Breast epithelium (tissue), 4 donors: ENCODE data around the gene SCN10A. TPM values are rescaled to one million over a fixed set of nuclear protein-coding genes. Genes with fewer than 3 reads are reported as not detected.

Experiments
- DNase-seq, 2 donors: peaks; one replicate each; pipeline ENCODE4 v3.0.0-alpha.2; 2019; ENCODE audit warnings: low spot score in 2 of 2
- H3K27ac ChIP-seq, 2 donors: fragments of 200-600 bp; sonication (generic) in 1 of 2; one replicate each; pipeline ENCODE4 v1.5.1; 2016 to 2019; ENCODE audit warnings: mild to moderate bottlenecking in 1 of 2
- H3K27me3 ChIP-seq, 2 donors: fragments of 200-600 bp; sonication (generic) in 1 of 2; one replicate each; pipeline versions ENCODE4 v1.5.1 to v1.6.0; 2017 to 2019; ENCODE audit warnings: control low read depth in 1 of 2, mild to moderate bottlenecking in 1 of 2
- H3K36me3 ChIP-seq: fragments of 200-600 bp; one replicate; pipeline ENCODE4 v1.5.1; 2019
- H3K4me1 ChIP-seq, 2 donors: fragments of 200-600 bp; sonication (generic); one replicate each; pipeline ENCODE4 v1.5.1; 2016 to 2019; ENCODE audit warnings: control low read depth in 1 of 2
- H3K4me3 ChIP-seq, 3 donors: fragments of 200-600 bp; sonication (generic); 1 replicate in 2 of 3; 2 replicates in 1 of 3; pipeline ENCODE4 v1.5.1; 2016 to 2019; ENCODE audit warnings: mild to moderate bottlenecking in 3 of 3, moderate library complexity in 2 of 3
- H3K9me3 ChIP-seq, 2 donors: fragments of 200-600 bp; sonication (generic) in 1 of 2; one replicate each; pipeline ENCODE4 v1.5.1; 2016 to 2019; ENCODE audit warnings: control low read depth in 1 of 2
- POLR2A ChIP-seq: fragments of 450-650 bp; IDR thresholded peaks from one replicate; pipeline ENCODE4 v1.6.1; 2016; ENCODE audit warnings: antibody characterized with exemption, mild to moderate bottlenecking, moderate library complexity
- POLR2AphosphoS5 ChIP-seq, 3 donors: sonication (generic); formaldehyde crosslinking; IDR thresholded peaks; one replicate each; pipeline ENCODE4 v1.6.1; 2017; ENCODE audit warnings: antibody characterized with exemption in 3 of 3
- intact Hi-C: fragments of 100-400 bp; cut with DNase I; formaldehyde crosslinking; loops from one replicate; pipeline ENCODE4 v1.15.1; 2023; ENCODE audit warnings: low total_unique reads
- total RNA-seq, 3 donors: library from RNA; depleted of rRNA; stranded (reverse); fragments of >200 nt; gene quantifications; one replicate each; pipeline ENCODE4 v1.1.0, GENCODE V29; 2016
- TF ChIP-seq, protein P1 (sequence below), 3 donors: fragments of 450-650 bp; IDR thresholded peaks; one replicate each; pipeline ENCODE4 v1.5.1; 2016 to 2017; ENCODE audit warnings: antibody characterized with exemption in 3 of 3, mild to moderate bottlenecking in 3 of 3, moderate library complexity in 3 of 3

Gene SCN10A
- total RNA-seq, 3 donors from 2014 or later, result not detected

DNA sequence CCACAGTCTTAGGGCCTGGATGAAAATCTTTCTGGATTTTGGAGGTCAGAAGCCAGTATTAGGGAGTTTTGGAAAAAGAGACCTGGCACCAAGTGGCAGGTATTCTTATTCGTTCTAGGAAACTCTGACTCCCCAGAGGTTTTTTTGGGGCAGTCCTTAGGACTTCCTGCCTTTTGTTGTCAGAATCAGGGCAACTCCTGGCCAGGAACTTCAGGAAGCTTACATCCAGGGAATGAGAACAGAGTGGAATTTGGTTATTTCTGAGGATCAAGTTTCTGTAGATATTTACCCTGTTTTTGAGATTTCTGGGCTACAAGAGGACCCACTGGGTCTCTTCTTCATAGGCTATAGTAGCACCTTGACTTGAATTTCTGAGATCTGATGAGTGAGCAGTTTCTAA is 15.5 kb downstream of the SCN10A start:
- intact Hi-C loops, result loop anchor here (5.0 kb wide), 1 partner anchor 598 kb away; no protein-coding TSS in a partner anchor
- Histone ChIP-seq H3K9me3 (peaks cover 0 to under 1% of the 10 kb centered on the region in 2 donors), H3K36me3 (no peaks in the 10 kb centered on the region), H3K27ac (no peak overlapping the region), H3K4me3 (no peak overlapping the region), H3K27me3 (peaks cover 0 to 4% of the 10 kb centered on the region in 2 donors), H3K4me1 (no peaks in the 10 kb centered on the region)
- no peak for DNase-seq
- TF ChIP-seq POLR2AphosphoS5 (IDR thresholded peaks at IDR 0.05), result no peak
- TF ChIP-seq, protein P1, sequence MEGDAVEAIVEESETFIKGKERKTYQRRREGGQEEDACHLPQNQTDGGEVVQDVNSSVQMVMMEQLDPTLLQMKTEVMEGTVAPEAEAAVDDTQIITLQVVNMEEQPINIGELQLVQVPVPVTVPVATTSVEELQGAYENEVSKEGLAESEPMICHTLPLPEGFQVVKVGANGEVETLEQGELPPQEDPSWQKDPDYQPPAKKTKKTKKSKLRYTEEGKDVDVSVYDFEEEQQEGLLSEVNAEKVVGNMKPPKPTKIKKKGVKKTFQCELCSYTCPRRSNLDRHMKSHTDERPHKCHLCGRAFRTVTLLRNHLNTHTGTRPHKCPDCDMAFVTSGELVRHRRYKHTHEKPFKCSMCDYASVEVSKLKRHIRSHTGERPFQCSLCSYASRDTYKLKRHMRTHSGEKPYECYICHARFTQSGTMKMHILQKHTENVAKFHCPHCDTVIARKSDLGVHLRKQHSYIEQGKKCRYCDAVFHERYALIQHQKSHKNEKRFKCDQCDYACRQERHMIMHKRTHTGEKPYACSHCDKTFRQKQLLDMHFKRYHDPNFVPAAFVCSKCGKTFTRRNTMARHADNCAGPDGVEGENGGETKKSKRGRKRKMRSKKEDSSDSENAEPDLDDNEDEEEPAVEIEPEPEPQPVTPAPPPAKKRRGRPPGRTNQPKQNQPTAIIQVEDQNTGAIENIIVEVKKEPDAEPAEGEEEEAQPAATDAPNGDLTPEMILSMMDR (IDR thresholded peaks at IDR 0.05), result no peak
- no peak for TF ChIP-seq POLR2A

DNA sequence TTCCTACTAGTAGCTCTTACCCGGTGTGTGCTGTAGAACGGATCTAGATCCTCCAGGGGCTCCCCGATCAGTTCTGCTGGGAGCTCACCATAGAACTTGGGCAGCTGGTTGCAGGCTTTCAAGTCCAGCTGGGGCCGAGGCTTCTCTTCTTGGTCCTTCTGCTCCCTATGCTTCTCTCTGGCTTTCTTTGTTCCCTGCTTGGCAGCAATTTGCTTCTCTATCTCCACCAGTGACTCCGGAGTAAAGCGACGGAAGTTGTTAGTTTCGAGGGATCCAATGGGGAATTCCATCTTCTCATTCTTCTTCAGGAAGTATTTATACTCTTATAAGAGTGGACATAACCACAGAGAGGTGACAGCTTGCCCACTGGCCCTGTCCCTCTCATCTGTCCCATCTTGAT is 22.3 kb downstream of the SCN10A start:
- intact Hi-C loops, result no loop called here
- H3K4me1 ChIP-seq, result no peaks in the 10 kb centered on the region
- no peak for DNase-seq
- H3K4me3 ChIP-seq, result no peak overlapping the region
- peaks cover 0 to 4% of the 10 kb centered on the region in 2 donors for H3K27me3 ChIP-seq
- no peaks in the 10 kb centered on the region for H3K9me3 ChIP-seq
- H3K27ac ChIP-seq, result no peak overlapping the region
- TF ChIP-seq POLR2A (no peak), POLR2AphosphoS5 (IDR thresholded peaks at IDR 0.05) (no peak)
- TF ChIP-seq, protein P1 (IDR thresholded peaks at IDR 0.05), result no peak
- H3K36me3 ChIP-seq, result no peaks in the 10 kb centered on the region

DNA sequence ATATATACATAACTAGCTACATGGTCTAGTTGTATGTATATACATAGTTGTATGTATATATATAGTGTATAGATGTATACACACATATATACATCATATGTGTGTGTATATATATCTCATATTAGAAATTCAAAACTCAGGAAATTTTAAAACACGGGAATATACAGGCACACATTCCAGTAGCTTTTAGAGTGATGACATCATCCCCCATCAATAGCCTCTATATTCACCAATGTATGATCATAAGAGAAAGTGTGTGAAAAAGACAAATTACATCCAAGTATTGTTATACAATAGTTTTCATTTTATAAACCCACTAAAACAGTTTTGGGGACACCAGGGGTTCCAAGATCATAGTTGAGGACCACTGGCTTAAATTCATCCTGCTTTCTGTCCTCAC is 23.0 kb downstream of the SCN10A start:
- Histone ChIP-seq H3K4me3 (no peak overlapping the region), H3K27ac (no peak overlapping the region), H3K9me3 (no peaks in the 10 kb centered on the region), H3K36me3 (no peaks in the 10 kb centered on the region), H3K27me3 (peaks cover 0 to 4% of the 10 kb centered on the region in 2 donors), H3K4me1 (no peaks in the 10 kb centered on the region)
- no peak for DNase-seq
- TF ChIP-seq POLR2AphosphoS5 (IDR thresholded peaks at IDR 0.05) (no peak), POLR2A (no peak)
- TF ChIP-seq, protein P1 (IDR thresholded peaks at IDR 0.05), result no peak
- intact Hi-C loops, result no loop called here

DNA sequence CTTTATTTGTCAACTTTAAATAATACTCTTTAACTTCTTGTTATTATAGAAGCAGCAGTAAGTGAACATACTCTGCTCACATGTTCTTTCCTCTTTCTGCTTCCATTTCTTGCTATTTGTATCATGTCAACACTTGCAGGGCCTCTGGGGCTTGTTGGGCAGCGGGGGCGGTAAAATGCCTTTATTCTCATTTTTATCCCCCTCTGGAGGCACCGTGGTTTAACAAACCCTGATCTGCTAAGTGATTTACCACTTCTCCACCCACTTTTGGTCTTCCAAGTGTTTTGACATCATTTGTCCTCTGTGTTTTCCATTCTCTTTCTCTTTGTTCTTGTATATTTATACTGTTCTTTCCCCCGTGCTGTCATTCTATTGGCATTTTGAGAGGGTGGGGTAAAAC is 33.9 kb downstream of the SCN10A start:
- Histone ChIP-seq H3K27me3 (no peaks in the 10 kb centered on the region), H3K9me3 (peaks cover 0 to 7% of the 10 kb centered on the region in 2 donors), H3K4me1 (no peaks in the 10 kb centered on the region), H3K27ac (no peak overlapping the region), H3K4me3 (no peak overlapping the region), H3K36me3 (peaks cover 4% of the 10 kb centered on the region)
- DNase-seq, result no peak
- TF ChIP-seq POLR2A (no peak), POLR2AphosphoS5 (IDR thresholded peaks at IDR 0.05) (no peak)
- TF ChIP-seq, protein P1 (IDR thresholded peaks at IDR 0.05), result no peak
- intact Hi-C loops, result no loop called here

DNA sequence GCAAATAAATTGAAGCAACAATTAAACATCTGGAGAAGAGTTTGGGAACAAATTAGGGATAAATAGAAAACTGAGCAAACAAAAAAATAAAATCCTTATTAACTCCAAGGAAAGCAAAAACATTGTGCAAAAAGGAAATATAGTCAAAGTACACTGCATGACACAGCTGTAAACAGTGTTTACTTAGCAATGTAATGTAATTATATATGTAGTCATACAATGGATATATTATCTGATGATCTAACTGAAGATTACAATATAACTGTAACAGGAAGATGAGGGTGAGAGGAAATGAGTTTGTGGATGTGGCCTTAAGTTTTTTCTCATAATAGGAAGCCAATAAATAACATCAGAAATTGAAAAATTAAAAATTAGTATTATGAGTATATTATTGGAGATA is 42.5 kb downstream of the SCN10A start:
- TF ChIP-seq, protein P1 (IDR thresholded peaks at IDR 0.05), result no peak
- no peak for TF ChIP-seq POLR2A
- no peak for TF ChIP-seq POLR2AphosphoS5 (IDR thresholded peaks at IDR 0.05)
- Histone ChIP-seq H3K27me3 (no peaks in the 10 kb centered on the region), H3K4me1 (no peaks in the 10 kb centered on the region), H3K36me3 (no peaks in the 10 kb centered on the region), H3K4me3 (no peak overlapping the region), H3K27ac (no peak overlapping the region), H3K9me3 (peaks cover 0 to 8% of the 10 kb centered on the region in 2 donors)
- intact Hi-C loops, result no loop called here
- DNase-seq, result no peak
